K562 (cell line): Measurements from ENCODE around the gene BCL2L12. TPM values are rescaled to one million over a fixed set of nuclear protein-coding genes. Genes with fewer than 3 reads are reported as not detected.

Experiments
- ATAC-seq: fragments of 200-7000 bp; cut with Tn5 transposase; 3 replicates; pipeline ENCODE4 v1.9.1; 2020; ENCODE audit warnings: moderate library complexity
- BruUV-seq: library from RNA; stranded (reverse); fragments of 400-500 nt; replicated peaks from 2 replicates; lab custom pipeline; 2021; lab: Mats Ljungman, UMichigan
- CTCF ChIA-PET: fragments of 300-600 bp; formaldehyde crosslinking; extraction: SDS; loops from one replicate; lab custom pipeline; 2021; ENCODE audit warnings: low intra/inter-chr PET ratio; lab: Yijun Ruan, JAX
- POLR2A ChIA-PET: fragments of 300-600, 350-650 bp; sonication (Branson Sonifier 250); formaldehyde crosslinking; extraction: SDS; loops from one replicate; lab custom pipeline; 2021; ENCODE audit warnings: antibody characterized with exemption, inconsistent platforms; lab: Yijun Ruan, JAX
- DNase-seq, 4 experiments: peaks; one replicate each; pipeline versions ENCODE4 v3.0.0 to v3.0.0-alpha.2; 2011 to 2018; ENCODE audit warnings: low spot score in 3 of 4, mixed read lengths in 3 of 4; ENCODE audit errors: extremely low read depth in 1 of 4
- FAIRE-seq: peaks from 2 replicates; lab custom pipeline; 2011; peaks lifted over from hg19 to GRCh38; lab: Jason Lieb, UNC
- H2AFZ ChIP-seq: 2 replicates; pipeline ENCODE4 v1.6.0; 2011; ENCODE audit warnings: low read depth, low read length, control low read depth, inconsistent platforms
- H3K27ac ChIP-seq: fragments of 200-600 bp; 3 replicates; pipeline ENCODE4 v1.8.0; 2011; ENCODE audit warnings: low read depth, mild to moderate bottlenecking, control low read depth, inconsistent platforms, low read length, moderate library complexity, mixed read lengths; ENCODE audit errors: extremely low read depth
- H3K27me3 ChIP-seq, 2 experiments: fragments of 300-600 bp in 1 of 2; 2 replicates in 1 of 2; 3 replicates in 1 of 2; pipeline versions ENCODE4 v1.6.0 to v1.8.0; 2011; ENCODE audit warnings: inconsistent platforms in 2 of 2, low read length in 2 of 2, mild to moderate bottlenecking in 1 of 2, mixed read lengths in 1 of 2, moderate library complexity in 1 of 2; ENCODE audit not compliant: control insufficient read depth in 2 of 2, insufficient read depth in 2 of 2
- H3K36me3 ChIP-seq: fragments of 300-600 bp; 3 replicates; pipeline ENCODE4 v1.8.0; 2011; ENCODE audit warnings: mild to moderate bottlenecking, low read length, inconsistent platforms; ENCODE audit not compliant: control insufficient read depth, insufficient read depth
- H3K4me1 ChIP-seq, 2 experiments: fragments of 200-600 bp in 1 of 2; replicated peaks in 1 of 2; 2 replicates in 1 of 2; 3 replicates in 1 of 2; pipeline versions ENCODE4 v1.5.1 to v1.8.0; 2011; ENCODE audit warnings: inconsistent platforms in 2 of 2, low read length in 2 of 2, mild to moderate bottlenecking in 1 of 2, mixed read lengths in 1 of 2, moderate library complexity in 1 of 2; ENCODE audit not compliant: control insufficient read depth in 2 of 2, insufficient read depth in 2 of 2
- H3K4me2 ChIP-seq: 2 replicates; pipeline ENCODE4 v1.6.1; 2011; ENCODE audit warnings: low read length, control low read depth, inconsistent platforms, mixed read lengths; ENCODE audit not compliant: insufficient read depth
- H3K4me3 ChIP-seq: fragments of 200-600 bp; sonication (generic), shearing (Covaris generic); 2 replicates; pipeline ENCODE4 v1.5.1; 2016; ENCODE audit warnings: control low read depth, inconsistent platforms
- H3K79me2 ChIP-seq: fragments of 200-600 bp; 3 replicates; pipeline ENCODE4 v1.8.0; 2011; ENCODE audit warnings: low read length, inconsistent platforms; ENCODE audit not compliant: control insufficient read depth, insufficient read depth
- H3K9ac ChIP-seq, 2 experiments: 2 replicates each; pipeline versions ENCODE4 v1.6.0 to v1.6.1; 2011; ENCODE audit warnings: low read depth in 2 of 2, low read length in 2 of 2, control low read depth in 1 of 2, inconsistent platforms in 1 of 2, mild to moderate bottlenecking in 1 of 2, mixed read lengths in 1 of 2; ENCODE audit not compliant: insufficient read depth in 1 of 2
- H3K9me1 ChIP-seq: one replicate; pipeline ENCODE4 v1.6.0; 2011; ENCODE audit warnings: inconsistent platforms, mild to moderate bottlenecking, low read length, moderate library complexity; ENCODE audit not compliant: control insufficient read depth, insufficient read depth
- H3K9me3 ChIP-seq: replicated peaks from 2 replicates; pipeline ENCODE4 v1.5.1; 2011; ENCODE audit warnings: low read depth, low read length, inconsistent platforms; ENCODE audit not compliant: control insufficient read depth, insufficient read depth
- H4K20me1 ChIP-seq: replicated peaks from 2 replicates; pipeline ENCODE4 v1.6.1; 2011; ENCODE audit warnings: low read length, inconsistent platforms, mixed read lengths; ENCODE audit not compliant: control insufficient read depth, insufficient read depth
- CEBPB ChIP-seq: fragments of 450-650 bp; IDR thresholded peaks from 2 replicates; pipeline ENCODE4 v1.6.1; 2016; ENCODE audit warnings: missing genetic modification characterization, missing compliant biosample characterization
- NRF1 ChIP-seq, 2 experiments: fragments of 450-650 bp; IDR thresholded peaks in 1 of 2; conservative IDR thresholded peaks in 1 of 2; 2 replicates each; pipeline ENCODE4 v1.6.1; 2014; ENCODE audit warnings: mild to moderate bottlenecking in 2 of 2
- OTX1 ChIP-seq: fragments of 450-650 bp; formaldehyde crosslinking; IDR thresholded peaks from 2 replicates; pipeline ENCODE4 v1.4.0; 2022; ENCODE audit warnings: mild to moderate bottlenecking
- POLR2G ChIP-seq: fragments of 200-400 bp; formaldehyde crosslinking; IDR thresholded peaks from 2 replicates; pipeline ENCODE4 v1.6.1; 2017; ENCODE audit warnings: low read depth, mild to moderate bottlenecking, antibody characterized with exemption, low read length, moderate library complexity
- PREB ChIP-seq: sonication (generic); formaldehyde crosslinking; IDR thresholded peaks from 2 replicates; pipeline ENCODE4 v1.8.1; 2023; ENCODE audit warnings: mild to moderate bottlenecking, missing genetic modification reagents
- ZNF3 ChIP-seq: fragments of 250-450 bp; sonication (Bioruptor Pico); IDR thresholded peaks from 2 replicates; pipeline ENCODE4 v1.5.0; 2021; ENCODE audit warnings: mild to moderate bottlenecking, moderate library complexity
- ZSCAN29 ChIP-seq: fragments of 450-650 bp; IDR thresholded peaks from 2 replicates; pipeline ENCODE4 v1.6.1; 2017
- WGBS: fragments of 100-300 bp; shearing (Covaris generic); methylation state at CpG from one replicate; pipeline ENCODE4 v1.1.6; 2016; ENCODE audit warnings: low coverage, mixed read lengths; ENCODE audit not compliant: insufficient coverage; ENCODE audit errors: missing lambda C conversion rate; 5-methylcytosine and 5-hydroxymethylcytosine counted together
- in situ Hi-C: fragments of 300-500 bp; cut with MboI; formaldehyde crosslinking; loops from 4 replicates; pipeline ENCODE4 v1.15.0; 2018; ENCODE audit warnings: inconsistent platforms, mixed read lengths
- intact Hi-C: fragments of 100-400 bp; cut with micrococcal nuclease; formaldehyde crosslinking; loops from 2 replicates; pipeline ENCODE4 v1.14.2; 2022
- polyA plus RNA-seq, 8 experiments: library from polyadenylated mRNA; depleted of rRNA in 4 of 8; stranded (reverse) in 5 of 8; unstranded in 3 of 8; fragments of >200 nt; fragmentation: Nextera tagmentation in 2 of 8; fragmentation: Illumina TruSeq in 1 of 8; extraction: Ambion mirVana in 2 of 8; extraction: Trizol in 1 of 8; gene quantifications; 2 replicates each; pipeline versions ENCODE4 v1.2.1 to v1.2.3, GENCODE V29; 2011 to 2014; ENCODE audit warnings: inconsistent platforms in 1 of 8, missing spikeins in 1 of 8
- total RNA-seq, 7 experiments: library from RNA; depleted of rRNA in 6 of 7; stranded (reverse); fragments of >200 nt in 6 of 7; fragmentation: Illumina TruSeq in 2 of 7; extraction: Trizol in 2 of 7; gene quantifications; 2 replicates each; pipeline versions ENCODE4 v1.2.1 to v1.2.3, GENCODE V29; 2011 to 2021; ENCODE audit warnings: low replicate concordance in 1 of 7

The BCL2L12 gene
- total and polyA plus RNA-seq, 9 of the 15 experiments (the other 6 are each of a cell fraction or from before 2014, with no cell fraction given), result 7.4 to 263 (median 81.2) TPM

- intact Hi-C loops (no loop called here), in situ Hi-C loops (no loop called here)
- peaks cover 0 to 49% of the 10 kb centered on the region in 2 experiments; a peak in 2 of 5 replicates for H3K4me1 ChIP-seq
- H3K9ac ChIP-seq, result no peak overlapping the region; a peak in 1 of 4 replicates
- POLR2A ChIA-PET, result interaction anchor here (0.6 to 0.8 kb wide), 2 partner anchors 26 to 166 kb away, joined by 3 to 6 read pairs; no protein-coding TSS in a partner anchor
- WGBS, result 87% methylated on average over 25 of the region's 39 CpGs
- FAIRE-seq (no peak), ATAC-seq (no peak), DNase-seq (no peak)
- H2AFZ ChIP-seq, result no peak overlapping the region
- no TSS peak for BruUV-seq
- H3K27me3 ChIP-seq, result no peaks in the 10 kb centered on the region
- CTCF ChIA-PET, result no interaction called here
- H3K27ac ChIP-seq, result no peak overlapping the region
- H3K4me2 ChIP-seq, result no peak overlapping the region
- no peak overlapping the region for H3K4me3 ChIP-seq
- no peaks in the 10 kb centered on the region for H4K20me1 ChIP-seq
- no peak for TF ChIP-seq PREB (CRISPR knock-in tag)
- TF ChIP-seq ZSCAN29, result no peak
- TF ChIP-seq OTX1 (CRISPR knock-in tag), result no peak
- TF ChIP-seq POLR2G, result peak; percentile 62
- TF ChIP-seq NRF1 (conservative IDR thresholded peaks at IDR 0.05 in 1 of 2, IDR thresholded peaks at IDR 0.05 in 1 of 2), result 0 out of 4 replicates have a peak, but pooled peaks of 1 of the 2 experiments have one; percentile 9
- no peak for TF ChIP-seq CEBPB
- no peak for TF ChIP-seq ZNF3
- peaks cover 29% of the 10 kb centered on the region; the same call in 2 of the 3 replicates for H3K36me3 ChIP-seq
- H3K9me1 ChIP-seq, result no peaks in the 10 kb centered on the region
- H3K9me3 ChIP-seq, result no peaks in the 10 kb centered on the region
- no peaks in the 10 kb centered on the region for H3K79me2 ChIP-seq
Measured at GRCh38 chr19:49691243-49692146, 25.8 kb downstream of the BCL2L12 start.
